Subcutaneous abdominal adipose tissue (tissue), 5 donors: ENCODE measurements around the gene PPP1R12A.
"Not testable (repeated sequence)": the region's sequence is repeated elsewhere in the genome, so short reads cannot be mapped to it uniquely, and the experiment has no call there.

ENCODE experiments used
- H3K27ac ChIP-seq: one replicate; pipeline ENCODE4 v1.7.0; 2013; ENCODE audit warnings: low read depth, mild to moderate bottlenecking, inconsistent platforms, low read length, moderate library complexity
- H3K27me3 ChIP-seq, 5 donors: one replicate each; pipeline ENCODE4 v1.7.0; 2013; ENCODE audit warnings: low read length in 5 of 5, inconsistent platforms in 1 of 5; ENCODE audit not compliant: control insufficient read depth in 5 of 5, insufficient read depth in 4 of 5
- H3K36me3 ChIP-seq, 5 donors: one replicate each; pipeline ENCODE4 v1.7.0; 2013; ENCODE audit warnings: low read length in 5 of 5; ENCODE audit not compliant: control insufficient read depth in 5 of 5, insufficient read depth in 5 of 5
- H3K4me1 ChIP-seq, 5 donors: one replicate each; pipeline ENCODE4 v1.7.0; 2013; ENCODE audit warnings: low read length in 5 of 5, mild to moderate bottlenecking in 3 of 5, moderate library complexity in 1 of 5; ENCODE audit not compliant: control insufficient read depth in 5 of 5, insufficient read depth in 5 of 5
- H3K4me3 ChIP-seq, 5 donors: one replicate each; pipeline ENCODE4 v1.7.0; 2013; ENCODE audit warnings: low read length in 5 of 5, low read depth in 1 of 5
- H3K9ac ChIP-seq, 5 donors: one replicate each; pipeline ENCODE4 v1.7.0; 2013; ENCODE audit warnings: low read length in 5 of 5, mild to moderate bottlenecking in 4 of 5, moderate library complexity in 3 of 5
- H3K9me3 ChIP-seq, 5 donors: one replicate each; pipeline ENCODE4 v1.7.0; 2013; ENCODE audit warnings: low read length in 5 of 5; ENCODE audit not compliant: control insufficient read depth in 5 of 5
- donor health status: healthy.
- donor health status: healthy.
- donor health status: healthy.
- donor health status: healthy.
- donor health status: healthy.

PPP1R12A gene

DNA sequence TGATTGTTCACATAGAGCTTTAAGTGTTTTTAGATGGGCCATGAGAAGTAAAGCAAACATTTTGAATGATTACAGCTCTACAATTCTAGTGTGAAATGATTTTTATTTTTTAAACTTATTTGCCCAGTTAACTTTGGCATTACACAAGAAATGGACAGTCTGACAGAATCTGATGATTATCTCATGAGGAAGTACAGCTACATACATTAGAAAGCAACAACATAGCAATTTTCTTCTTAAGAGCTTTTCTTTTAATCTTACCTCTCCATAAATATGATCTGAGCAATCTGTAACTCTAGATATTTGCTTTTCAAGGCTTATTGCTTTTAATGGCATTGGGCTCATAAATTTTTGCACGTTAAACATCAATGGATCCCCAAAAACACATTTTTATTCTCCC, 26.5 kb upstream of the PPP1R12A start:
- Histone ChIP-seq H3K36me3 (no peaks in the 10 kb centered on the region), H3K4me3 (no peak overlapping the region), H3K4me1 (no peaks in the 10 kb centered on the region), H3K27me3 (no peaks in the 10 kb centered on the region), H3K27ac (no peak overlapping the region), H3K9me3 (no peaks in the 10 kb centered on the region), H3K9ac (no peak overlapping the region)

DNA sequence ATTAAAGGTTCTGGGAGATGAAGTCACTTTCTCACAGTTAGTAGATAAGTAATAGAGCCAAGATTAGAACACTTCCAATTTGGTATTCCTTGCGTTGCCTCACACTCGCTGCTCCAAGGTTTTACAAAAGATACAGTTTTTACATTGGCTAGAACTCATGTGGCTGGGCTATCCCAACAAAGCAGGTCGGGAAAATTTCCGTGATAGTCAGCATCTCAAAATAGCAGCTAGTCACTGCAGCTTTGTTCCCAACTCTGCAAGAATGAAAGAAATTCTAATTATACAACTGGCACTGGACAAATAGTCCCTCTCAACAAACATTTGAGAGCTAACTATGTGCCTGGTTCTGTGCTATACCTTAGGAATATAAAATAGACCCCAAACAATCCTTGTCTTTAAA, 24.6 kb upstream of the PPP1R12A start:
- Histone ChIP-seq H3K4me3 (no peak overlapping the region), H3K9me3 (peaks cover 0 to 10% (median 6%) of the 10 kb centered on the region in 5 donors), H3K4me1 (no peaks in the 10 kb centered on the region), H3K27me3 (no peaks in the 10 kb centered on the region), H3K36me3 (no peaks in the 10 kb centered on the region), H3K27ac (no peak overlapping the region), H3K9ac (no peak overlapping the region)

GRCh38 chr12:79956896-79957295, 22.0 kb upstream of the PPP1R12A start:
- H3K9ac ChIP-seq = no peak overlapping the region
- no peaks in the 10 kb centered on the region for H3K4me1 ChIP-seq
- no peaks in the 10 kb centered on the region for H3K27me3 ChIP-seq
- no peaks in the 10 kb centered on the region for H3K36me3 ChIP-seq
- no peak overlapping the region for H3K27ac ChIP-seq
- H3K9me3 ChIP-seq = peaks cover 0 to 10% (median 6%) of the 10 kb centered on the region in 5 donors
- no peak overlapping the region for H3K4me3 ChIP-seq

DNA sequence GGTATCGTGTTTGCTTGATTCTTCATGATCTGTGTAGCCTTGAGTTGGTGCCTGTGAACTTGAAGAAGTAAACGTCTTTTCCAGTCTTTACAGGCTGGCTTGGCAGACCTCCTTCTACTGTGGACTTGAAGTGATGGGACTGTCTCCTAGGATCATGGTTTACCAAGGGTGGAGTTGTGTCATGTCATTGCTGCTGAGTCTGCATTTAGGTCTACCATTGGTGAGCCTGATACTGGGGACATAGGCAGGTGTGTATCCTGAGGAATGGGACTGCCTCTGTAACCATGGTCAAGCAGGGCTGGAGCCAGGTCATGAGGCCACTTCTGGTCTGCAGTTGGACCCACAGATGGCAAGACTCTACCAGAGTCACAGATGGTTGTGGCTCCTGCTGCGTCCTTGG, 20.7 kb upstream of the PPP1R12A start:
- Histone ChIP-seq H3K9ac (no peak overlapping the region), H3K9me3 (peaks cover 0 to 10% (median 6%) of the 10 kb centered on the region in 5 donors), H3K27ac (no peak overlapping the region), H3K27me3 (no peaks in the 10 kb centered on the region), H3K36me3 (no peaks in the 10 kb centered on the region), H3K4me3 (no peak overlapping the region), H3K4me1 (no peaks in the 10 kb centered on the region)

- Histone ChIP-seq H3K4me3 (no peak overlapping the region), H3K4me1 (no peaks in the 10 kb centered on the region), H3K36me3 (no peaks in the 10 kb centered on the region), H3K9ac (no peak overlapping the region), H3K9me3 (peaks cover 0 to 10% (median 6%) of the 10 kb centered on the region in 5 donors), H3K27ac (no peak overlapping the region), H3K27me3 (no peaks in the 10 kb centered on the region)
Measured at GRCh38 chr12:79954037-79954610, 19.2 kb upstream of the PPP1R12A start.

- H3K4me3 ChIP-seq = no peak overlapping the region
- H3K9ac ChIP-seq = no peak overlapping the region
- no peaks in the 10 kb centered on the region for H3K27me3 ChIP-seq
- H3K36me3 ChIP-seq = no peaks in the 10 kb centered on the region
- peaks cover 0 to 3% (median 0%) of the 10 kb centered on the region in 5 donors for H3K9me3 ChIP-seq
- no peaks in the 10 kb centered on the region for H3K4me1 ChIP-seq
- H3K27ac ChIP-seq = no peak overlapping the region
Measured at GRCh38 chr12:79949098-79949497, 14.2 kb upstream of the PPP1R12A start.

GRCh38 chr12:79945433-79945832, 10.5 kb upstream of the PPP1R12A start:
- no peaks in the 10 kb centered on the region for H3K27me3 ChIP-seq
- H3K4me3 ChIP-seq = no peak overlapping the region
- H3K36me3 ChIP-seq = no peaks in the 10 kb centered on the region
- H3K27ac ChIP-seq = no peak overlapping the region
- no peaks in the 10 kb centered on the region for H3K9me3 ChIP-seq
- H3K9ac ChIP-seq = no peak overlapping the region
- no peaks in the 10 kb centered on the region for H3K4me1 ChIP-seq

- H3K36me3 ChIP-seq = no peaks in the 10 kb centered on the region
- no peaks in the 10 kb centered on the region for H3K9me3 ChIP-seq
- H3K4me1 ChIP-seq = no peaks in the 10 kb centered on the region
- no peak overlapping the region for H3K9ac ChIP-seq
- no peaks in the 10 kb centered on the region for H3K27me3 ChIP-seq
- no peak overlapping the region for H3K27ac ChIP-seq
- no peak overlapping the region for H3K4me3 ChIP-seq
Measured at GRCh38 chr12:79944565-79944964, 9.7 kb upstream of the PPP1R12A start.

- not testable (repeated sequence) for H3K9ac ChIP-seq, H3K4me1 ChIP-seq, H3K27ac ChIP-seq, H3K27me3 ChIP-seq, H3K4me3 ChIP-seq, H3K36me3 ChIP-seq, H3K9me3 ChIP-seq
Measured at GRCh38 chr12:79942846-79943245, 7.9 kb upstream of the PPP1R12A start.

GRCh38 chr12:79939728-79940310, 4.9 kb upstream of the PPP1R12A start:
- no peaks in the 10 kb centered on the region for H3K27me3 ChIP-seq
- H3K4me1 ChIP-seq = peaks cover 0 to 16% (median 13%) of the 10 kb centered on the region in 5 donors
- H3K4me3 ChIP-seq = no peak overlapping the region
- no peaks in the 10 kb centered on the region for H3K36me3 ChIP-seq
- no peak overlapping the region for H3K9ac ChIP-seq
- no peak overlapping the region for H3K27ac ChIP-seq
- no peaks in the 10 kb centered on the region for H3K9me3 ChIP-seq
